Measurements from ENCODE around the gene CNTRL.

- TF ChIP-seq ZNF274 (IDR thresholded peaks at IDR 0.05; ENCODE audit: low read depth, low read length) (no peak), YY1 (IDR thresholded peaks at IDR 0.05; ENCODE audit: insufficient read depth, insufficient read length) (no peak)
These were observed 49.2 kb downstream of the CNTRL start for GRCh38 chr9:121123816-121124535.
